ENCODE results near the gene NFKB1. TPM values are rescaled to one million over a fixed set of nuclear protein-coding genes. Genes with fewer than 3 reads are reported as not detected.

The NFKB1 gene
- total and polyA plus RNA-seq, 12 donors, result 8.2 to 49.1 (median 33.9) TPM

- DNase-seq, result no peak
- H3K27ac ChIP-seq, result no peak overlapping the region
- peaks cover 0 to 3% of the 10 kb centered on the region in 2 donors for H3K36me3 ChIP-seq (replicated peaks in 1 of 2)
- no peaks in the 10 kb centered on the region for H3K27me3 ChIP-seq
- H3K4me3 ChIP-seq, result no peak overlapping the region
- 94 to 96% (median 95%) methylated on average over 3 of the region's 3 CpGs for WGBS, 4 donors
- no peaks in the 10 kb centered on the region for H3K9me3 ChIP-seq (replicated peaks in 1 of 3)
- TF ChIP-seq POLR2A (IDR thresholded peaks at IDR 0.05) (no peak), CTCF (IDR thresholded peaks at IDR 0.05) (no peak)
- H3K4me1 ChIP-seq (replicated peaks in 1 of 2), result peaks cover 0 to 7% of the 10 kb centered on the region in 2 donors
- intact Hi-C loops (cut with DNase I), result no loop called here
These were observed 35.6 kb downstream of the NFKB1 start for GRCh38 chr4:102536768-102537167.

- no peak for TF ChIP-seq CTCF (IDR thresholded peaks at IDR 0.05)
- TF ChIP-seq POLR2A (IDR thresholded peaks at IDR 0.05), result no peak
- Histone ChIP-seq H3K9me3 (replicated peaks in 1 of 3) (no peaks in the 10 kb centered on the region), H3K27me3 (no peaks in the 10 kb centered on the region), H3K27ac (no peak overlapping the region), H3K4me1 (replicated peaks in 1 of 2) (peaks cover 0 to 7% of the 10 kb centered on the region in 2 donors), H3K36me3 (replicated peaks in 1 of 2) (peaks cover 0 to 4% of the 10 kb centered on the region in 2 donors), H3K4me3 (no peak overlapping the region)
- 81 to 91% (median 89%) methylated on average over 2 of the region's 2 CpGs for WGBS, 4 donors
- no peak for DNase-seq
- intact Hi-C loops (cut with DNase I), result no loop called here
These were observed 36.1 kb downstream of the NFKB1 start for GRCh38 chr4:102537269-102537668.

- Histone ChIP-seq H3K36me3 (replicated peaks in 1 of 2) (peaks cover 0 to 4% of the 10 kb centered on the region in 2 donors), H3K4me3 (no peak overlapping the region), H3K9me3 (replicated peaks in 1 of 3) (no peaks in the 10 kb centered on the region), H3K4me1 (replicated peaks in 1 of 2) (no peaks in the 10 kb centered on the region), H3K27me3 (no peaks in the 10 kb centered on the region), H3K27ac (no peak overlapping the region)
- TF ChIP-seq CTCF (IDR thresholded peaks at IDR 0.05) (no peak), POLR2A (IDR thresholded peaks at IDR 0.05) (no peak)
- WGBS, 4 donors, result 74 to 90% (median 82%) methylated on average over 4 of the region's 4 CpGs
- intact Hi-C loops (cut with DNase I), result no loop called here
- DNase-seq, result no peak
These were observed 40.5 kb downstream of the NFKB1 start for GRCh38 chr4:102541697-102542096.

- TF ChIP-seq POLR2A (IDR thresholded peaks at IDR 0.05) (no peak), CTCF (IDR thresholded peaks at IDR 0.05) (no peak)
- 90 to 96% (median 91%) methylated on average over 12 of the region's 12 CpGs for WGBS, 4 donors
- H3K36me3 ChIP-seq (replicated peaks in 1 of 2), result peaks cover 0 to 4% of the 10 kb centered on the region in 2 donors
- no peak overlapping the region for H3K27ac ChIP-seq
- H3K4me1 ChIP-seq (replicated peaks in 1 of 2), result no peaks in the 10 kb centered on the region
- no peak for DNase-seq
- no peak overlapping the region for H3K4me3 ChIP-seq
- intact Hi-C loops (cut with DNase I), result no loop called here
- H3K27me3 ChIP-seq, result no peaks in the 10 kb centered on the region
- no peaks in the 10 kb centered on the region for H3K9me3 ChIP-seq (replicated peaks in 1 of 3)
These were observed 42.1 kb downstream of the NFKB1 start for GRCh38 chr4:102543030-102543928.

All from adrenal gland (tissue), 12 donors.